Measurements from ENCODE around the gene SECISBP2. TPM values are rescaled to one million over a fixed set of nuclear protein-coding genes. Genes with fewer than 3 reads are reported as not detected.

The SECISBP2 gene
- total and polyA plus RNA-seq, 2 donors from 2014 or later = 27.0 to 59.8 TPM

GRCh38 chr9:89361816-89362646 lies 43.7 kb downstream of the SECISBP2 start:
- Histone ChIP-seq H3K27me3 (ENCODE audit: control insufficient read depth, insufficient read depth, low read length) (no peaks in the 10 kb centered on the region), H3K27ac (ENCODE audit: low read depth in 2 of 2, low read length in 2 of 2) (no peak overlapping the region), H3K36me3 (ENCODE audit: control insufficient read depth in 2 of 3, insufficient read depth in 3 of 3, low read length in 3 of 3) (peaks cover 0 to 41% (median 39%) of the 10 kb centered on the region in 3 donors), H3K9me3 (ENCODE audit: control insufficient read depth in 2 of 3, insufficient read depth in 1 of 3, low read length in 3 of 3) (no peaks in the 10 kb centered on the region), H3K4me1 (ENCODE audit: control insufficient read depth in 2 of 3, insufficient read depth in 2 of 3, low read depth in 1 of 3, low read length in 3 of 3) (no peaks in the 10 kb centered on the region), H3K4me3 (ENCODE audit: low read length in 3 of 3) (no peak overlapping the region), H3K9ac (ENCODE audit: low read length in 3 of 3) (no peak overlapping the region)
- FAIRE-seq (no peak), DNase-seq (peak in 1 of 5 donors; percentile 64)
- TF ChIP-seq, protein P1, sequence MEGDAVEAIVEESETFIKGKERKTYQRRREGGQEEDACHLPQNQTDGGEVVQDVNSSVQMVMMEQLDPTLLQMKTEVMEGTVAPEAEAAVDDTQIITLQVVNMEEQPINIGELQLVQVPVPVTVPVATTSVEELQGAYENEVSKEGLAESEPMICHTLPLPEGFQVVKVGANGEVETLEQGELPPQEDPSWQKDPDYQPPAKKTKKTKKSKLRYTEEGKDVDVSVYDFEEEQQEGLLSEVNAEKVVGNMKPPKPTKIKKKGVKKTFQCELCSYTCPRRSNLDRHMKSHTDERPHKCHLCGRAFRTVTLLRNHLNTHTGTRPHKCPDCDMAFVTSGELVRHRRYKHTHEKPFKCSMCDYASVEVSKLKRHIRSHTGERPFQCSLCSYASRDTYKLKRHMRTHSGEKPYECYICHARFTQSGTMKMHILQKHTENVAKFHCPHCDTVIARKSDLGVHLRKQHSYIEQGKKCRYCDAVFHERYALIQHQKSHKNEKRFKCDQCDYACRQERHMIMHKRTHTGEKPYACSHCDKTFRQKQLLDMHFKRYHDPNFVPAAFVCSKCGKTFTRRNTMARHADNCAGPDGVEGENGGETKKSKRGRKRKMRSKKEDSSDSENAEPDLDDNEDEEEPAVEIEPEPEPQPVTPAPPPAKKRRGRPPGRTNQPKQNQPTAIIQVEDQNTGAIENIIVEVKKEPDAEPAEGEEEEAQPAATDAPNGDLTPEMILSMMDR (IDR thresholded peaks at IDR 0.05; ENCODE audit: borderline replicate concordance, extremely low read depth, insufficient read depth) = no peak
- intact Hi-C loops (cut with DNase I) = no loop called here

DNA sequence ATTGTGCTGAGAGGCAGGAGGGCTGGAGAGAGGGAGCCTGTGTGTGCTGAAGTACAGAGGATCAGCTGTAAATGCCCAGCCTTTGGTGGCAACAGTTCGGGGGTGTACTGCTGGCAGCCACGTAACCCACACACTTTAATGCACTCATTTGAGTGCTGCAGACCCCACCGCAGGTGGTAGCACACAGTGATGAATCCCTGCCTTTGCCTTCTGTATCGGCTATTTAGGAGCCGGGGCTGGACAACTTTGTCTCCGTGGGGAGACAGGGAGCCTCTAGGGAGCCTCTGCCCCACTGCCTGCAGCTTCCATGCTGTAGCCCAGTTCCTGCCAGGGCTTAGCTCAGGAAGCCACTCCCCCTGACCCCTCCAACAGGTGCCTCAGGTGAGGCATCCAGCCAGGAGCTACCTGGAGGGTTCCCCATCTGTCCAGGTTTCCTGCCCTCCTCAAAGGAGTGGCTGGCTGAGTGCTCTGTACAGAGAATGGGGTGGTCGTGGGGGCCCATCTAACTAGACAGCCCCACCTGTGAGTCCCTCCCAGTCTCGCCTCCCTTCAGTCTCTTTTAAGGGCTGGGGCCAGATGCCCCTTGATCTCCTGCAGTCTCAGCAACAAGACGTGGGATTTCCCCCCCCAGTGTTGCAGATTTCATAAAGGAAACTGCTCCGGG lies 44.5 kb downstream of the SECISBP2 start:
- H3K9ac ChIP-seq (ENCODE audit: low read length in 3 of 3) = no peak overlapping the region
- FAIRE-seq = no peak
- no peak overlapping the region for H3K27ac ChIP-seq (ENCODE audit: low read depth in 2 of 2, low read length in 2 of 2)
- intact Hi-C loops (cut with DNase I) = no loop called here
- H3K27me3 ChIP-seq (ENCODE audit: control insufficient read depth, insufficient read depth, low read length) = no peaks in the 10 kb centered on the region
- H3K4me1 ChIP-seq (ENCODE audit: control insufficient read depth in 2 of 3, insufficient read depth in 2 of 3, low read depth in 1 of 3, low read length in 3 of 3) = no peaks in the 10 kb centered on the region
- no peak overlapping the region for H3K4me3 ChIP-seq (ENCODE audit: low read length in 3 of 3)
- TF ChIP-seq, protein P1 (IDR thresholded peaks at IDR 0.05; ENCODE audit: borderline replicate concordance, extremely low read depth, insufficient read depth) = no peak
- peaks cover 0 to 34% (median 32%) of the 10 kb centered on the region in 3 donors for H3K36me3 ChIP-seq (ENCODE audit: control insufficient read depth in 2 of 3, insufficient read depth in 3 of 3, low read length in 3 of 3)
- peak in 1 of 5 donors; percentile 58 for DNase-seq
- H3K9me3 ChIP-seq (ENCODE audit: control insufficient read depth in 2 of 3, insufficient read depth in 1 of 3, low read length in 3 of 3) = no peaks in the 10 kb centered on the region

DNA sequence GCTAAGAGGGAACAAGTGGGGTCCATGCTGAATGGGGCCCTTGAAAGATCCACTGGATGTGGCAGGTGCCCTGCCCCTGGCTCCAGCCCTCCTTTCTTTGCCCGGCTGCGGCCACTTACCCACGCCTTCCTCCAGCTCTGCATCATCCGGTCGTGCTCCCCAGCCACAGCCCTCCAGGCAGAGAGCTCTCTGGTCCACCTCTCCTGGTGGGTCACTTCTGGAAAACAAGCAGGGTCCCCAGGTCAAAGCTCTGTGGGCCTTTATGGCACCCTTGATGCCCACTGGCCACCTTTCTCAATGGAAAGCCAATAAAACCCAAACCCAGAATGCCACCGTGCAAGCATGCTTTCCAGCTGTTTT lies 45.0 kb downstream of the SECISBP2 start:
- no peak overlapping the region for H3K9ac ChIP-seq (ENCODE audit: low read length in 3 of 3)
- H3K4me1 ChIP-seq (ENCODE audit: control insufficient read depth in 2 of 3, insufficient read depth in 2 of 3, low read depth in 1 of 3, low read length in 3 of 3) = no peaks in the 10 kb centered on the region
- TF ChIP-seq, protein P1 (IDR thresholded peaks at IDR 0.05; ENCODE audit: borderline replicate concordance, extremely low read depth, insufficient read depth) = no peak
- no peaks in the 10 kb centered on the region for H3K9me3 ChIP-seq (ENCODE audit: control insufficient read depth in 2 of 3, insufficient read depth in 1 of 3, low read length in 3 of 3)
- H3K27ac ChIP-seq (ENCODE audit: low read depth in 2 of 2, low read length in 2 of 2) = no peak overlapping the region
- no peak for FAIRE-seq
- peaks cover 0 to 29% (median 27%) of the 10 kb centered on the region in 3 donors for H3K36me3 ChIP-seq (ENCODE audit: control insufficient read depth in 2 of 3, insufficient read depth in 3 of 3, low read length in 3 of 3)
- no peak overlapping the region for H3K4me3 ChIP-seq (ENCODE audit: low read length in 3 of 3)
- peak in 1 of 5 donors; percentile 44 for DNase-seq
- no peaks in the 10 kb centered on the region for H3K27me3 ChIP-seq (ENCODE audit: control insufficient read depth, insufficient read depth, low read length)
- intact Hi-C loops (cut with DNase I) = no loop called here
